Measurements from ENCODE around the gene SHCBP1. TPM values are rescaled to one million over a fixed set of nuclear protein-coding genes. Genes with fewer than 3 reads are reported as not detected.

The SHCBP1 gene
- total RNA-seq, 3 donors from 2014 or later (not counting 1 experiment from before 2014, with no cell fraction given) = 2.2 to 3.6 (median 3.5) TPM

GRCh38 chr16:46549477-46549876 lies 71.7 kb downstream of the SHCBP1 start:
- H3K27ac Mint-ChIP-seq = no peak overlapping the region
- TF ChIP-seq CTCF (IDR thresholded peaks at IDR 0.05) = no peak
- H3K27ac ChIP-seq (ENCODE audit: low read length) = no peak overlapping the region
- ATAC-seq (no peak), DNase-seq (no peak)
- H3K4me3 Mint-ChIP-seq = no peak overlapping the region
- H3K36me3 ChIP-seq (ENCODE audit: control insufficient read depth, insufficient read depth, low read length) = no peaks in the 10 kb centered on the region
- intact Hi-C loops (cut with micrococcal nuclease) = no loop called here
- no peak overlapping the region for H3K4me3 ChIP-seq (ENCODE audit: low read length)
- peaks cover 9 to 11% of the 10 kb centered on the region in 2 donors for H3K27me3 Mint-ChIP-seq (ENCODE audit: low read depth in 2 of 2)
- H3K9me3 ChIP-seq (ENCODE audit: control insufficient read depth, insufficient read depth, low read length) = no peaks in the 10 kb centered on the region
- H3K4me1 Mint-ChIP-seq = peaks cover 0 to under 1% of the 10 kb centered on the region in 2 donors
- no peaks in the 10 kb centered on the region for H3K27me3 ChIP-seq (ENCODE audit: control insufficient read depth, insufficient read depth, low read length)
- H3K4me1 ChIP-seq (ENCODE audit: control insufficient read depth, insufficient read depth, low read length) = peaks cover 1% of the 10 kb centered on the region
- 67% methylated on average over 2 of the region's 3 CpGs for WGBS (ENCODE audit: insufficient coverage)
- no peaks in the 10 kb centered on the region for H3K9me3 Mint-ChIP-seq
- H3K36me3 Mint-ChIP-seq = no peaks in the 10 kb centered on the region

Other genes starting within 250 kb of the SHCBP1 start
- 10 to 100 TPM; 32.8 to 44.1 (median 43.7) TPM for gene VPS35, start 67.8 kb upstream of the SHCBP1 start, total RNA-seq
- 10 to 100 TPM in 1 of 3 donors, 1 to 10 TPM in 2; 2.9 to 11.4 (median 5.9) TPM for gene ORC6, start 68.3 kb upstream of the SHCBP1 start, total RNA-seq
- under 1 TPM in 2 of 3 donors, not detected in 1; 0.42 to 0.73 TPM for gene MYLK3, start 127.0 kb upstream of the SHCBP1 start, total RNA-seq
- 10 to 100 TPM; 18.3 to 23.0 (median 18.8) TPM for gene C16orf87, start 209.8 kb upstream of the SHCBP1 start, total RNA-seq

All from natural killer cell (primary cell).